Gastroesophageal sphincter (tissue), 3 donors: ENCODE measurements around the gene STRBP.

Source experiments
- CTCF ChIP-seq, 4 experiments: fragments of 200-600 bp in 2 of 4; fragments of 450-650 bp in 2 of 4; sonication (generic) in 1 of 4; IDR thresholded peaks; one replicate each; pipeline ENCODE4 v1.5.1; 2017 to 2019; ENCODE audit warnings: antibody characterized with exemption in 4 of 4, mild to moderate bottlenecking in 2 of 4, moderate library complexity in 2 of 4
- EP300 ChIP-seq: sonication (generic); formaldehyde crosslinking; IDR thresholded peaks from one replicate; pipeline ENCODE4 v1.6.1; 2017; ENCODE audit warnings: antibody characterized with exemption, mild to moderate bottlenecking
- POLR2A ChIP-seq, 2 donors: fragments of 450-650 bp; IDR thresholded peaks; one replicate each; pipeline ENCODE4 v1.6.1; 2017; ENCODE audit warnings: antibody characterized with exemption in 2 of 2, mild to moderate bottlenecking in 2 of 2, moderate library complexity in 1 of 2
- POLR2AphosphoS5 ChIP-seq: sonication (generic); formaldehyde crosslinking; IDR thresholded peaks from one replicate; pipeline ENCODE4 v1.6.1; 2017; ENCODE audit warnings: antibody characterized with exemption

- TF ChIP-seq CTCF (IDR thresholded peaks at IDR 0.05) = no peak
- no peak for TF ChIP-seq POLR2AphosphoS5
- no peak for TF ChIP-seq POLR2A (IDR thresholded peaks at IDR 0.05)
- TF ChIP-seq EP300 = no peak
These were observed 93.4 kb downstream of the STRBP start for GRCh38 chr9:123174887-123175518.
